ENCODE measurements around the gene IER5.

DNA sequence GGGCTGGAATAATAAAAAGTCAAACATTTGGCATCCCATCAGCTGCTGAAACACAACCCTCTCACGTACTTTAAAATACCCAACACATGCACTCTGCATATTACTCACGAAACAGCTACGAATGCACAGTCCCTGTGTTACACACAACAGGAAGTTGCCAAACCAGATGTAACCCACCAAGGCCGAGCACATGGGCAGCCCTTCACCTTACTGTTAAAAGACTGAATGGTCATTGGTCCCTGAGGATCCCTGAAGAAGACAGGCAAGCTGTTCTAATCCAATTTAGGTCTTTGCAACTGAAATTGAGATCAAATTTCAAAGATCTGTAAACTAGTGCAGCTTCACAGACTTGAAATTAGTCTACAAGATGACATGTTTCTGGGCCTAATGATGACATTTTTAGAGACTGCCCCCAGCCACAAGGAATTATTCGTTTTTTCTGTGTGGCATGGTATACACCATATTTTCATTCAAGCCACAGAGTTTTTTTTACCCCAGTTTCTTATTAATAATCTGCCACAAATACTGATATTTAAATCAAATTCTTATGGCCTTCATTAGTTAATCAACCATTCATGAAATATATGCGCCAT, 25.6 kb upstream of the IER5 start:
- TF ChIP-seq NFIC (IDR thresholded peaks at IDR 0.05; ENCODE audit: borderline replicate concordance), result no peak
- no peak for TF ChIP-seq RCOR1 (IDR thresholded peaks at IDR 0.05; ENCODE audit: low read length)
- no peak for TF ChIP-seq MXI1 (IDR thresholded peaks at IDR 0.05; ENCODE audit: low read depth, low read length)
- TF ChIP-seq GATA2 (CRISPR knock-in tag; IDR thresholded peaks at IDR 0.05), result no peak
- TF ChIP-seq, protein P1, sequence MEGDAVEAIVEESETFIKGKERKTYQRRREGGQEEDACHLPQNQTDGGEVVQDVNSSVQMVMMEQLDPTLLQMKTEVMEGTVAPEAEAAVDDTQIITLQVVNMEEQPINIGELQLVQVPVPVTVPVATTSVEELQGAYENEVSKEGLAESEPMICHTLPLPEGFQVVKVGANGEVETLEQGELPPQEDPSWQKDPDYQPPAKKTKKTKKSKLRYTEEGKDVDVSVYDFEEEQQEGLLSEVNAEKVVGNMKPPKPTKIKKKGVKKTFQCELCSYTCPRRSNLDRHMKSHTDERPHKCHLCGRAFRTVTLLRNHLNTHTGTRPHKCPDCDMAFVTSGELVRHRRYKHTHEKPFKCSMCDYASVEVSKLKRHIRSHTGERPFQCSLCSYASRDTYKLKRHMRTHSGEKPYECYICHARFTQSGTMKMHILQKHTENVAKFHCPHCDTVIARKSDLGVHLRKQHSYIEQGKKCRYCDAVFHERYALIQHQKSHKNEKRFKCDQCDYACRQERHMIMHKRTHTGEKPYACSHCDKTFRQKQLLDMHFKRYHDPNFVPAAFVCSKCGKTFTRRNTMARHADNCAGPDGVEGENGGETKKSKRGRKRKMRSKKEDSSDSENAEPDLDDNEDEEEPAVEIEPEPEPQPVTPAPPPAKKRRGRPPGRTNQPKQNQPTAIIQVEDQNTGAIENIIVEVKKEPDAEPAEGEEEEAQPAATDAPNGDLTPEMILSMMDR (IDR thresholded peaks at IDR 0.05), result no peak
- TF ChIP-seq, protein P2, sequence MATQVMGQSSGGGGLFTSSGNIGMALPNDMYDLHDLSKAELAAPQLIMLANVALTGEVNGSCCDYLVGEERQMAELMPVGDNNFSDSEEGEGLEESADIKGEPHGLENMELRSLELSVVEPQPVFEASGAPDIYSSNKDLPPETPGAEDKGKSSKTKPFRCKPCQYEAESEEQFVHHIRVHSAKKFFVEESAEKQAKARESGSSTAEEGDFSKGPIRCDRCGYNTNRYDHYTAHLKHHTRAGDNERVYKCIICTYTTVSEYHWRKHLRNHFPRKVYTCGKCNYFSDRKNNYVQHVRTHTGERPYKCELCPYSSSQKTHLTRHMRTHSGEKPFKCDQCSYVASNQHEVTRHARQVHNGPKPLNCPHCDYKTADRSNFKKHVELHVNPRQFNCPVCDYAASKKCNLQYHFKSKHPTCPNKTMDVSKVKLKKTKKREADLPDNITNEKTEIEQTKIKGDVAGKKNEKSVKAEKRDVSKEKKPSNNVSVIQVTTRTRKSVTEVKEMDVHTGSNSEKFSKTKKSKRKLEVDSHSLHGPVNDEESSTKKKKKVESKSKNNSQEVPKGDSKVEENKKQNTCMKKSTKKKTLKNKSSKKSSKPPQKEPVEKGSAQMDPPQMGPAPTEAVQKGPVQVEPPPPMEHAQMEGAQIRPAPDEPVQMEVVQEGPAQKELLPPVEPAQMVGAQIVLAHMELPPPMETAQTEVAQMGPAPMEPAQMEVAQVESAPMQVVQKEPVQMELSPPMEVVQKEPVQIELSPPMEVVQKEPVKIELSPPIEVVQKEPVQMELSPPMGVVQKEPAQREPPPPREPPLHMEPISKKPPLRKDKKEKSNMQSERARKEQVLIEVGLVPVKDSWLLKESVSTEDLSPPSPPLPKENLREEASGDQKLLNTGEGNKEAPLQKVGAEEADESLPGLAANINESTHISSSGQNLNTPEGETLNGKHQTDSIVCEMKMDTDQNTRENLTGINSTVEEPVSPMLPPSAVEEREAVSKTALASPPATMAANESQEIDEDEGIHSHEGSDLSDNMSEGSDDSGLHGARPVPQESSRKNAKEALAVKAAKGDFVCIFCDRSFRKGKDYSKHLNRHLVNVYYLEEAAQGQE (IDR thresholded peaks at IDR 0.05; ENCODE audit: low read depth, low read length), result no peak
- no peak for TF ChIP-seq FOSL2 (IDR thresholded peaks at IDR 0.05; ENCODE audit: borderline replicate concordance, low read depth)
- TF ChIP-seq JUND (IDR thresholded peaks at IDR 0.05), result no peak
- TF ChIP-seq POLR2AphosphoS5 (IDR thresholded peaks at IDR 0.05; ENCODE audit: low read depth, low read length), result no peak
- TF ChIP-seq, protein P3, sequence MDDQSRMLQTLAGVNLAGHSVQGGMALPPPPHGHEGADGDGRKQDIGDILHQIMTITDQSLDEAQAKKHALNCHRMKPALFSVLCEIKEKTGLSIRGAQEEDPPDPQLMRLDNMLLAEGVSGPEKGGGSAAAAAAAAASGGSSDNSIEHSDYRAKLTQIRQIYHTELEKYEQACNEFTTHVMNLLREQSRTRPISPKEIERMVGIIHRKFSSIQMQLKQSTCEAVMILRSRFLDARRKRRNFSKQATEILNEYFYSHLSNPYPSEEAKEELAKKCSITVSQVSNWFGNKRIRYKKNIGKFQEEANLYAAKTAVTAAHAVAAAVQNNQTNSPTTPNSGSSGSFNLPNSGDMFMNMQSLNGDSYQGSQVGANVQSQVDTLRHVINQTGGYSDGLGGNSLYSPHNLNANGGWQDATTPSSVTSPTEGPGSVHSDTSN (IDR thresholded peaks at IDR 0.05), result no peak
- no peak for TF ChIP-seq ELF1 (IDR thresholded peaks at IDR 0.05)
- TF ChIP-seq NRF1 (IDR thresholded peaks at IDR 0.05; ENCODE audit: low read depth, low read length), result no peak
- TF ChIP-seq EZH2phosphoT487 (IDR thresholded peaks at IDR 0.05; ENCODE audit: borderline replicate concordance, low read depth), result no peak
